Ovary (tissue), 3 donors: ENCODE results near the gene OR2K2.

Source experiments
- POLR2A ChIP-seq: fragments of 450-650 bp; IDR thresholded peaks from one replicate; pipeline ENCODE4 v1.6.1; 2017; ENCODE audit warnings: antibody characterized with exemption, mild to moderate bottlenecking, moderate library complexity
- TF ChIP-seq, protein P1 (sequence below), 3 donors: fragments of 450-650 bp in 2 of 3; fragments of 200-600 bp in 1 of 3; IDR thresholded peaks; one replicate each; pipeline versions ENCODE4 v1.5.1 to v1.8.0; 2016 to 2022; ENCODE audit warnings: antibody characterized with exemption in 3 of 3, mild to moderate bottlenecking in 1 of 3
- donor health status: DM: no; HTN: no; CAD: no.

GRCh38 chr9:111362526-111362925, 32.5 kb upstream of the OR2K2 start:
- TF ChIP-seq, protein P1, sequence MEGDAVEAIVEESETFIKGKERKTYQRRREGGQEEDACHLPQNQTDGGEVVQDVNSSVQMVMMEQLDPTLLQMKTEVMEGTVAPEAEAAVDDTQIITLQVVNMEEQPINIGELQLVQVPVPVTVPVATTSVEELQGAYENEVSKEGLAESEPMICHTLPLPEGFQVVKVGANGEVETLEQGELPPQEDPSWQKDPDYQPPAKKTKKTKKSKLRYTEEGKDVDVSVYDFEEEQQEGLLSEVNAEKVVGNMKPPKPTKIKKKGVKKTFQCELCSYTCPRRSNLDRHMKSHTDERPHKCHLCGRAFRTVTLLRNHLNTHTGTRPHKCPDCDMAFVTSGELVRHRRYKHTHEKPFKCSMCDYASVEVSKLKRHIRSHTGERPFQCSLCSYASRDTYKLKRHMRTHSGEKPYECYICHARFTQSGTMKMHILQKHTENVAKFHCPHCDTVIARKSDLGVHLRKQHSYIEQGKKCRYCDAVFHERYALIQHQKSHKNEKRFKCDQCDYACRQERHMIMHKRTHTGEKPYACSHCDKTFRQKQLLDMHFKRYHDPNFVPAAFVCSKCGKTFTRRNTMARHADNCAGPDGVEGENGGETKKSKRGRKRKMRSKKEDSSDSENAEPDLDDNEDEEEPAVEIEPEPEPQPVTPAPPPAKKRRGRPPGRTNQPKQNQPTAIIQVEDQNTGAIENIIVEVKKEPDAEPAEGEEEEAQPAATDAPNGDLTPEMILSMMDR (IDR thresholded peaks at IDR 0.05) = no peak
- TF ChIP-seq POLR2A = no peak
